ENCODE data around the gene ST8SIA4.
"Not testable (repeated sequence)": the region's sequence is repeated elsewhere in the genome, so short reads cannot be mapped to it uniquely, and the experiment has no call there.

Gene ST8SIA4

GRCh38 chr5:100828071-100828897, 74.8 kb downstream of the ST8SIA4 start:
- DNase-seq = no peak

- DNase-seq = peak; percentile 76
Measured at GRCh38 chr5:100827481-100827889, 75.6 kb downstream of the ST8SIA4 start.

- DNase-seq = no peak
Measured at GRCh38 chr5:100826133-100826532, 76.9 kb downstream of the ST8SIA4 start.

GRCh38 chr5:100824635-100825034, 78.4 kb downstream of the ST8SIA4 start:
- no peak for DNase-seq

DNA sequence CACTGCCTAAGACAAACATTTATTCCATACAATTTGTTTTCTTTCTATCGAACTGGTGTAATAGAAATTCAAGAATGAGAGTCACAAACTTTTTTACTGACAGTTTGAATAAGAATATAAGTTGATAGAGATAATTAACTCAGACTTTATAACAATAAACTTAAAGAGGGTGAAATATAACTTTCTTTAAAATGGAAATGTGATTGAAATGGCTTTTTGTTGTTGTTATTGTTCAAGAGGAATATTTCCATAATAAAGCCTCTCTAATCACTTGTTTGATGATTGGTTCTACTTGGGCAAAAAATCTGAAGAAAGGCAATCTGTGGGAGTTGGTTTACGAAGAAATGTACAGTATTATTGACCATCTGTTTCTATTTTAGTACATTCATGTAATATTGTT, 79.3 kb downstream of the ST8SIA4 start:
- no peak for DNase-seq

DNA sequence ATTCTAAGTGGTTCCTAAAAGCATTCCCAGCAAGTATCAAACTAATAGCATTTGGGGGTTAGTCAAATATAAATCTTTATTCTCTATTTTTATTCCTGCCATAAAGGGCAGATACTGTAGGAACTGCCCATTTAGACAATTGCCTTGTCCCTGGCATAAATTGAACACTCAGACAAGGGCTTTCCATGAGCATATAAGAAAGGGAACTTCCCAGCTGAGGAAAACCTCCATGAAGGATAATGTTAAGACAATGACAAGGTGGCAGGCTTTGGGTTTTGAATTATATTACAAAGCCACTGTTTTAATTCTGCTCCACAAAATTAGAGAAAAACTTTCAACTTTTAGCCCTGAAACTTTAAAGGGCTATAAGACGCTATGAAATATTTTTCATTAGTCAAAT, 81.3 kb downstream of the ST8SIA4 start:
- DNase-seq = no peak

DNA sequence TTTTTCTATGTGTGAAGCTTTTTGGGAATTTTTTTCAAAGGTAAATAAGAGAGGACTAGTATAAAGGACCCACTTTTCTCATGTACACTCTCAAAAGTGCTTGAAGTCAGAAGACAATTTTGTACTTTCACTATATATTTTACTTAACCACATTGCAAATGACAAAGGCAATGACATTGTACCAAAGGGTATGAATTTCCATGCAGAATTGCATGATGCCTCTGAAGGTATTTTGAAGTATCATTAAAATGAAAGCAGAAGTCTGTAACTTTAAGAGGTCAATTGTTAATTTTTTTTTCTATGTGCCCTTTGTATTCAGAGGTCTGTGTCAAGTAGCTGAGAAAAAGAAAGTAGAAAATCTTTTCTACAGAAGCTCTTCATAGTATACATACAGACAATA, 84.7 kb downstream of the ST8SIA4 start:
- no peak for DNase-seq

DNA sequence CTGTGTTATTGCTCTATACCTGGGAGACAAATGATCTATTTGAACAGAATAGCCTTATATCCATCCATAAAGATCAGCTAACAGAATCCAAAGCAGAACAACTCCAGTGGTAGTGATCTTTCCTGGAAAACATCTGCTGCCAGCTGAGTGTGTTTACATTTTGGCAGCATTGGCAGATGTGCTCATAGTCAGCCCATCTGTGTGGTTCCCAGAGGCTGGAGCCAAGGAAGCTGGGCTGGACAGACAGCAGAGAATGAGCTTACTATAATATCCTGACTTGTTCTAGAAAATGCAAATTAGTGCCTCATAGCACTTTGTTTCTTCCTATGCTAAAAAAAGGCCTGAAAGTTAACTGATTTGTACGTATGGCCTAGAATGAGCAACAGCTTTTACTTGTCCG, 99.7 kb downstream of the ST8SIA4 start:
- no peak for DNase-seq

- no peak for DNase-seq
Measured at GRCh38 chr5:100802208-100802607, 100.9 kb downstream of the ST8SIA4 start.

DNA sequence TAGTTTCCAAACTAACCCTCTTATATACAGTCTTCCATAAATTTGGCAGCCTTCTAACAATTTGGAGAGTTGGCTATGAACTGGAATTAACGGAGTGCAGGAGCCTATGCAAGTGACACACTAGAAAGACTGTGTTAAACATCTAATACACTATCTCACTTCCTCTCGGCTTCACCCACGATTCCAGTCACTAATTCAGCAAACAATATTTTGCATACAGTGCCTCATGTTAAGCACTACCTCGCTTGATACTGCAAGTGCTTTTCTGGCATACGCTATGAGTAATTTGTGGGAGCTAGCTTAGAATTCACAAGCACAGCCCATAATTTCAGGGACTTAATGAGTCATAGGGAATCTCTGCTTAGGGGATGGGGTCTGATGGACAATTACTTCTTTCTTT, 102.5 kb downstream of the ST8SIA4 start:
- DNase-seq = no peak

DNA sequence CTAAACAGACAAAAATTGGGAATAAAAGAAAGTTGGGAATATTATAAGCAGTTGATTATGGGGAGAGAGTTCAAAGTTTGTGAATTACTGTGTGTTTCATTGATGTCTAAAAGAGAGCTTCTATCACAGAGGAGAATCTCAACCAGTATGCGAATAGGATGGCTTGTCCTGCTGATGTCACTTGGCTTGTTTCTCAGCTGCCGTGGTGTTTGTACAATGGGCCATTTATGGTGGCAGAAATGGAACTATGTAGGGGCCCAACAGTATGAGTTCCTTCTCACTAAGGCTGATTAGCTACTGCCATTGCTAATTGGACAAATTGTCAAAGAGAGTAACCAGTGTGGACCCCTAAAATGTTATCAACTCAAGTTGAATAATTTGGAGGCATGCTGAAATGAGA, 103.9 kb downstream of the ST8SIA4 start:
- no peak for DNase-seq

DNA sequence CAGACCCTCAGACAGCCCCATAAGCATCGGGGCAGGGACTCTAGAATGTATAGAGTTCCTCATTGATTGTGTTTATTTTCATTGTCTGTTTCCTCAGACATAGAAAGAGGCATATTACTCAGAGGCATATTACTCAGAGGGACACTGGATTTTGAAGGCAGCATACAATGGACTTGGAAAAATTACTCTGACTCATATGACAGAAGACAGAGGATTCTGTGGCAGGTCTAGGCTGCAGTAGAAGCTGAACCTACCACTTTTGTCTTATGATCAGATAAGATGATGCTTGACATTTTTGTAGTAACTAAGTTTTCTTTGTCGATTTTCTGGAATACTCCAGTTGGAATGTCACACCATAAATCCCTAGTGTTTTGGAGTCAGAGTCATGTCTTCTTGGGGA, 105.2 kb downstream of the ST8SIA4 start:
- DNase-seq = no peak

DNA sequence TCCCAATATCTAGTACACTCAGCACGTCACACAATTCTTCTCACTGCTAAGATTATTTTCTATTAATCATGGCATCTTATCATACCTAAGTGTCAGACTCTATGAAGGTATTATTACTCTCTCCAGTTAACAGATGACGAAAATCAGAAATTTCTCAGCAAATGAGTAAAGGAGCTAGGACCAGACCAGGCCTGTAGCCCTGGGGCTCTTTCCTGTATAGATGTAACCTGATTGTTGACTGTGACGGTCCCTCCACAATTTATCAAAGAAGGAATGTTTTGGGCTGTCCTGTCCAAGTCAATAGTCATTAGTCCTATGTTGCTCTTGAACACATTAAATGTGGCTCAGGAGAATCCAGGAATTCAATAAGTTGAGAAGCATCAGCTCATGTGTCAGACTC, 106.2 kb downstream of the ST8SIA4 start:
- no peak for DNase-seq

GRCh38 chr5:100794844-100795243, 108.2 kb downstream of the ST8SIA4 start:
- DNase-seq = no peak

DNA sequence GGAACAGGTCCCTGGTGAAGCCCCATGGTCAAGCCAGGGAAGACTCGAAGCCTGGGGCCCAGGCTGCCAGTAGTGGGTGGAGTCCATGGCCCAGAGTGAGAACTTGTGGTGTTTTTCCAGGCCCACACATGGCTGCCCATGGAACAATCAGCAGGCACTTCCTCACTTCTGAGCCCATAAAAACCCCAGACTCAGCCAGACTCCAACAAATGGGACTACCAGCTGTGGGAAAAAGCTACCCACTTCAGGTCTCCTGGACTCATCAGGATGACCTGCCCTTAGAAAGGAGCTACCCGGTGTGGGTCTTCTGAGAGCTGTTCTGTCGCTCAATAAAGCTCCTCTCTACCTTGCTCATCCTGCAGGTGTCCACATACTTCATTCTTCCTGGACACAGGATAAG, 108.9 kb downstream of the ST8SIA4 start:
- DNase-seq = no peak

DNA sequence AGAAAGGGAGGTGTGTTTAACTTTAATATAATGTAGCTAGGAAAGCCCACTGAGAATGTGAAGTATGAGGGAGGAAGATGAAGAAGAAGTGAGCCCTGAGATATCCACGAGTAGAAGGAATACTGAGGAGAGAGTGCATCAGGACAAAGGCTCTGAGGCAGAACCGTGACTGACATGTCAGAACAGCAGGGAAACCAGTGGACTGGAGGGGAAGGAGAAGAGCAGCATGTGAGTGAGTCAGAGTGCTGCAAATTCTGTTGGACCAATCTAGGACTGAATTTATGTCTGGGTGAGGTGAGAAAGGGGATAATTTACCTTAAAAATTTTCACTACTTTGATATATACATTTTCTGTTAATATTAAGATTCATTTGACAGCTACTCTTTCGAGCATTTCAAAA, 110.3 kb downstream of the ST8SIA4 start:
- DNase-seq = no peak

GRCh38 chr5:100791391-100791790, 111.7 kb downstream of the ST8SIA4 start:
- DNase-seq = no peak

DNA sequence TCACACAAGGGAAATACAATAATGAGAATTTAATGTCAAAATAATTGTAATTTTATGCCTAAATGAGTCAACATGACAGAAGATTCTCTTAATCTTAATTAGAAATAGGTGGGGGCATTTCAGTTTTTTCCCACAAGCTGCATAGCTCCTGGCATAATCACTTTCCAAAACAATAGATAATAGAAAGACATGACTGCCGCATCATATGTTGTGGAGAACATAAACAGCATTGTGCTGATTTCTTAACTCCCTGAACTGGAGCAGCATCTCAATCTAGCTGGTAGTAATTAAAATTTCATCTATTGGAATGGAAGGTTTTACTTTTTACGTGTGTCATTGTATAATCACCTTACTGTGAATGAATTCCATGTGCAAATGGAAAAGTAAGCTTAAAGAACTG, 112.1 kb downstream of the ST8SIA4 start:
- no peak for DNase-seq

GRCh38 chr5:100790170-100790665, 112.9 kb downstream of the ST8SIA4 start:
- no peak for DNase-seq

- DNase-seq = no peak
Measured at GRCh38 chr5:100789694-100790093, 113.4 kb downstream of the ST8SIA4 start.

DNA sequence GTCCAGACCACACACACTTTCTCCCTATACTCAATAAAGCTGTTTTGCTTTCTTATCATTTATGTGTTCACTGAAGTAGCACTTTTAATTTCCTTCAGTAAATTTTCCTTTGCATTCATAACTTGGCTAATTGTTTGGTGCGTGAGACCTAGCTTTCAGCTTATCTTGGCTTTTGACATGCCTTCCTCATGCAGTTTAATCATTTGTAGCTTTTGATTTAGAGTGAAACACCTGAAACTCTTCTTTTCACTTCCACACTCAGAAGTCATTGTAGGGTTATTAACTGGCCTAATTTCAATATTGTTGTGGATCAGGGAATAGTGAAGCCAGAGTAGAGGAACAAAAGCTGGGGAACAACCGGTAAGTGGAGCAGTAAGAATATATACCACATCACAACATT, 114.7 kb downstream of the ST8SIA4 start:
- DNase-seq = no peak

GRCh38 chr5:100787648-100788047, 115.4 kb downstream of the ST8SIA4 start:
- DNase-seq = no peak

DNA sequence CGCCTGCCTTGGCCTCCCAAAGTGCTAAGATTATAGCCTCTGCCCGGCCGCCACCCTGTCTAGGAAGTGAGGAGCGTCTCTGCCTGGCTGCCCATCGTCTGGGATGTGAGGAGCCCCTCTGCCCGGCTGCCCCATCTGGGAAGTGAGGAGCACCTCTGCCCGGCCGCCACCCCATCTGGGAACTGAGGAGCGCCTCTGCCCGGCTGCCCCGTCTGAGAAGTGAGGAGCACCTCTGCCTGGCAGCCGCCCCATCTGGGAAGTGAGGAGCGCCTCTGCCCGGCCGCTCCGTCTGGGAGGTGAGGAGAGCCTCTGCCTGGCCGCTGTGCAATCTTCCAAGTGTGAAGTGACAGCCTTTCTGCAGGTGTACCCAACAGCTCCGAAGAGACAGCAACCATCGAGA, 117.5 kb downstream of the ST8SIA4 start:
- DNase-seq = not testable (repeated sequence)

DNA sequence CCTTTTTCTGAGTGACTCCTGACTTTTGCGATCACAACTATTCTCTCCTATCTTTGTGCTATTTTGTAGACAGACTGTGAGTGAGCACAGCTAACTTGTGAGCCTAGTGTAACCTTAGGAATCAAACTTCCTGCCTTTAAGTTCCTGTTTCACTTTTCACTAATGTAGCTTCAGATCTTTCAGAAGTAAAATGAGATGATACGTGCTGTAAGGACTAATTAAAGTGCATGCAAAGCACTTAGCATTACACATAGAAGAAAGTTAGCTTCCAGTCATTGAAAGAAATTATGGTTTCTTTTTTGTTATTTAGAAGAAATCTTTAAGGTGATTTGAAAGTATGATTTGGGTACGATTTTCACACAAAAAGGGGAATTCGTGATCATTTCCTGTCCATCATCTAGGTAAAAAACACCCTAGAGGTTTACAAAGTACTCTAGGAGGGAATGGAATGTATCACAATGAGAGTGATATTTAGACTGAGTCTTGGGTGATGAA, 122.7 kb downstream of the ST8SIA4 start:
- no peak for DNase-seq

Measured in eye (tissue), 1 donor.